ENCODE measurements around the gene IQCF2.

DNA sequence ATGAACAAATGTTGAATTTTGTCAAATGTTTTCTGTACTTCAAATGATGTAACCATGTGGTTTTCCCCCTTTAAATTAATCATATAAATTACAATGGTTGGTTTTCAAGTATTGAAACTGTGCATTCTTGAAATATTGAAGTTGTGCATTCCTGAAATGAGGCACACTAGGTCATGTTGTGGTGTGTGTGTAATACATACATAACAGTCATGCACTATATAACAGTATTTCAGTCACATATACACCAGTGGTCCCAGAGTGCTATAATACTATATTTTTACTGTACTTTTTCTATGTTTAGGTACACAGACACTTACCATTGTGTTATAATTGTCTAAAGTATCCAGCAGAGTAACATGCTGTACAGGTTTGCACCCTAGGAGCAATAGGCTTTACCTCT, 25.0 kb downstream of the IQCF2 start:
- TF ChIP-seq, protein P1, sequence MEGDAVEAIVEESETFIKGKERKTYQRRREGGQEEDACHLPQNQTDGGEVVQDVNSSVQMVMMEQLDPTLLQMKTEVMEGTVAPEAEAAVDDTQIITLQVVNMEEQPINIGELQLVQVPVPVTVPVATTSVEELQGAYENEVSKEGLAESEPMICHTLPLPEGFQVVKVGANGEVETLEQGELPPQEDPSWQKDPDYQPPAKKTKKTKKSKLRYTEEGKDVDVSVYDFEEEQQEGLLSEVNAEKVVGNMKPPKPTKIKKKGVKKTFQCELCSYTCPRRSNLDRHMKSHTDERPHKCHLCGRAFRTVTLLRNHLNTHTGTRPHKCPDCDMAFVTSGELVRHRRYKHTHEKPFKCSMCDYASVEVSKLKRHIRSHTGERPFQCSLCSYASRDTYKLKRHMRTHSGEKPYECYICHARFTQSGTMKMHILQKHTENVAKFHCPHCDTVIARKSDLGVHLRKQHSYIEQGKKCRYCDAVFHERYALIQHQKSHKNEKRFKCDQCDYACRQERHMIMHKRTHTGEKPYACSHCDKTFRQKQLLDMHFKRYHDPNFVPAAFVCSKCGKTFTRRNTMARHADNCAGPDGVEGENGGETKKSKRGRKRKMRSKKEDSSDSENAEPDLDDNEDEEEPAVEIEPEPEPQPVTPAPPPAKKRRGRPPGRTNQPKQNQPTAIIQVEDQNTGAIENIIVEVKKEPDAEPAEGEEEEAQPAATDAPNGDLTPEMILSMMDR (conservative IDR thresholded peaks at IDR 0.05; ENCODE audit: low read depth, low read length) = no peak
- no peak for TF ChIP-seq EZH2 (IDR thresholded peaks at IDR 0.05; ENCODE audit: low read length, unreplicated experiment)
- no peak for TF ChIP-seq EZH2phosphoT487 (IDR thresholded peaks at IDR 0.05; ENCODE audit: borderline replicate concordance, low read length)
